Activated naive CD4-positive, alpha-beta T cell treated with anti-CD3 and anti-CD28 coated beads, Interleukin-2, amount 50 U/mL, for 24 hours (primary cell): ENCODE results near the gene ASXL3.

Experiments
- H3K27ac Mint-ChIP-seq: one replicate; pipeline ENCODE4 v1.8.0; 2021; ENCODE audit warnings: mild to moderate bottlenecking, mixed read lengths
- H3K27me3 Mint-ChIP-seq: one replicate; pipeline ENCODE4 v1.8.0; 2021; ENCODE audit warnings: mixed read lengths
- H3K36me3 Mint-ChIP-seq: one replicate; pipeline ENCODE4 v1.8.0; 2021; ENCODE audit warnings: mixed read lengths
- H3K4me1 Mint-ChIP-seq: one replicate; pipeline ENCODE4 v1.8.0; 2021; ENCODE audit warnings: mixed read lengths
- H3K4me3 Mint-ChIP-seq: one replicate; pipeline ENCODE4 v1.8.0; 2021; ENCODE audit warnings: mild to moderate bottlenecking, mixed read lengths
- H3K9me3 Mint-ChIP-seq: one replicate; pipeline ENCODE4 v1.8.0; 2021; ENCODE audit warnings: mixed read lengths

Gene ASXL3

DNA sequence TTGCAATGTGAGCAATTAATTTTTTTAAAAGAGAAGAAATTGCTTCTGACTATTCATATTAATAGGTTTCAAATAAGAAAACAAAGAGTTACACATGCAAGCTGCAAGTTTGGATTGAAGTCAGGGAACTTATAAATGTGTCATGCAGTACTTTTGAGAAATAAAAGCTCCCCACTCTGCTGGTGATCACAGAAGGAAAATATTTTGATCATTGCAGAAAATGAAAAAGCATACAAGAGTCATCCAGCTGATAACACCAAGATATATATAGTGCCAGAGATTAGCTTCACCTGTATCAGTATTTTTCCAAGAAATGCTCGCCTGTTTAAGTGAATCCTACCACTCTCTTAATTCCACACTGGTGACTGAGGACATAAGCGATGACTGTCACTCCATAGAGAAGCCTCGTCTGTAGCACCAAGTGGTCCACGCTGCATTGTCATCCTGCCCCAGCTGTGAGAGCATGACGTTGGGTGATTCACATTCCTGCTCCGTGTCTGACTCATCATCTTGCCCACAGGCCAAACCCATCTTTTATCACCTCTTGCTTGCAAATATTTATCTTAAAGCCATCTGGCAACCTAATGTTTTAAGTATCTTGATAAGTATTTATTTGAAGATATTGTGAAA is 178.0 kb downstream of the ASXL3 start:
- no peaks in the 10 kb centered on the region for H3K27me3 Mint-ChIP-seq
- no peak overlapping the region for H3K27ac Mint-ChIP-seq
- no peaks in the 10 kb centered on the region for H3K9me3 Mint-ChIP-seq
- no peak overlapping the region for H3K4me3 Mint-ChIP-seq
- H3K4me1 Mint-ChIP-seq: no peaks in the 10 kb centered on the region
- H3K36me3 Mint-ChIP-seq: no peaks in the 10 kb centered on the region

DNA sequence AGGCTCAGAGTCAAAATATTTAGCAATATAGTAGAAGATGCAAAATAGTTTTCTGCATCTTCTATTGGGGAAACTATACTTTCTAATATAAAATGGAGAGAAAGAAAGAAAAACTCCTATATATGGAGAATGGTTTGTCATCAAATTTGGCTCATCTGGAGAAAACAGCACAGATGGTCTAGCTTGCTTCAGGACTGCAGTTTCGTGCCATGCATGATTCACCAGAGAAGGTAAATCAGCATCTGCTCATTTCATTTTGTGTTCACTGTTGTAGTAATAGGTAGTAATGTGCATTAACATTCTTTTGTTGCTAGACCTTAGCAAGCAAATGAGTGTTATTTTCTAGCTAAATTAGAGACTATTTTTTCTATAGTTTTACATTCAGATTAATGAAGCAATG is 179.0 kb downstream of the ASXL3 start:
- H3K36me3 Mint-ChIP-seq: no peaks in the 10 kb centered on the region
- no peak overlapping the region for H3K27ac Mint-ChIP-seq
- H3K4me3 Mint-ChIP-seq: no peak overlapping the region
- no peaks in the 10 kb centered on the region for H3K4me1 Mint-ChIP-seq
- H3K9me3 Mint-ChIP-seq: no peaks in the 10 kb centered on the region
- H3K27me3 Mint-ChIP-seq: no peaks in the 10 kb centered on the region

DNA sequence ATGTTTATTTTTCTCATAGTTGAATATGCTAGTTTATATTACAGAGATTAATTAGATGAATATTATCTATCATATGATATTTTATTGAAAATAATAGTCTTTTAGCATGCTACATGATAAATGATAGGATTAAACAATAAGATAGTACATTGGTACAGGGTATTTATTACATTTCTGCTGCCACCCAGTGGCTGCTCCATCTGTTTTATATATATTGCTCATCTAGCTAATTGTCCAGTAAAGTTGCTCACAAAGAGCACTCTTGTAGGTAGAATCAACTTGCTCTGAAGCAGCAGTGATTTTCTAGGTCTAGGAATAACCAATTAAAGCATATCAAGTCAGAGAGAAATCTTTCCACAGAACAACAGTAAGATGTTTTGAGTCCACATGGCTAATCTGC is 183.3 kb downstream of the ASXL3 start:
- H3K27me3 Mint-ChIP-seq: no peaks in the 10 kb centered on the region
- H3K4me3 Mint-ChIP-seq: no peak overlapping the region
- H3K9me3 Mint-ChIP-seq: no peaks in the 10 kb centered on the region
- H3K36me3 Mint-ChIP-seq: no peaks in the 10 kb centered on the region
- H3K27ac Mint-ChIP-seq: no peak overlapping the region
- H3K4me1 Mint-ChIP-seq: no peaks in the 10 kb centered on the region

DNA sequence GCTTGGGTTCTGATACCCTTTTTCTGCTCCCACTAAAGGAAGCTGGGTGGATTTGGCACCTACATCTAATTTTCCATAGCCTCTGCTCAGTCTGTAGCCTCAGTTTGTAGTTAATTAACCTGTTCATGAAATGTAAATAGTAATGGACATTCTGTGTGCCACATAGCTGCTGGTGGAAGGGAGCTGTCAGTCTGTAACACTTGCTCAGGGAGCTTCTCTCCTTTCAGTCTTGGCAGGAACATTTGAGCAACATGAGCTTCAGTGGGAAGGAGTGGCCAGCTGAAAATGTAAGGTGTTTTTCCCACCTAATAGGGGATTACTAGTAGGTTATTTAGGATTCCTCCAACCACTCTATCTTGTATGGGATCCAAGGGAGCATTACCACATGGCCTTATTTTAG is 203.4 kb downstream of the ASXL3 start:
- Mint-ChIP-seq H3K36me3 (no peaks in the 10 kb centered on the region), H3K4me3 (no peak overlapping the region), H3K27me3 (no peaks in the 10 kb centered on the region), H3K9me3 (no peaks in the 10 kb centered on the region), H3K27ac (no peak overlapping the region), H3K4me1 (no peaks in the 10 kb centered on the region)
